Neutrophil (primary cell): ENCODE measurements around the gene GALR1.
"Not testable (repeated sequence)": the region's sequence is repeated elsewhere in the genome, so short reads cannot be mapped to it uniquely, and the experiment has no call there.

Experiments used
- H3K27ac ChIP-seq: fragments of 200-600 bp; sonication (generic); 2 replicates; pipeline ENCODE4 v1.5.1; 2016; ENCODE audit warnings: mild to moderate bottlenecking, moderate library complexity
- H3K27me3 ChIP-seq: fragments of 200-600 bp; sonication (generic); 2 replicates; pipeline ENCODE4 v1.6.0; 2016; ENCODE audit warnings: mild to moderate bottlenecking
- H3K36me3 ChIP-seq: fragments of 200-600 bp; sonication (generic); 2 replicates; pipeline ENCODE4 v1.5.1; 2017
- H3K4me1 ChIP-seq, 2 experiments: fragments of 200-600 bp in 1 of 2; sonication (generic) in 1 of 2; 1 replicate in 1 of 2; 2 replicates in 1 of 2; pipeline versions ENCODE4 v1.5.1 to v1.6.1; 2013 to 2016; ENCODE audit warnings: low read depth in 1 of 2, low read length in 1 of 2, mild to moderate bottlenecking in 1 of 2, moderate library complexity in 1 of 2; ENCODE audit not compliant: control insufficient read depth in 1 of 2, insufficient read depth in 1 of 2
- H3K4me3 ChIP-seq, 2 experiments: fragments of 200-600 bp in 1 of 2; sonication (generic) in 1 of 2; 1 replicate in 1 of 2; 2 replicates in 1 of 2; pipeline ENCODE4 v1.5.1; 2013 to 2016; ENCODE audit warnings: low read depth in 1 of 2, low read length in 1 of 2, mild to moderate bottlenecking in 1 of 2, moderate library complexity in 1 of 2
- H3K9me3 ChIP-seq: fragments of 200-600 bp; sonication (generic); 2 replicates; pipeline ENCODE4 v1.5.1; 2016
- CTCF ChIP-seq: fragments of 200-600 bp; sonication (generic); IDR thresholded peaks from 2 replicates; pipeline ENCODE4 v1.5.1; 2016; ENCODE audit warnings: antibody characterized with exemption

GALR1 gene

GRCh38 chr18:77230645-77231044 is 19.0 kb upstream of the GALR1 start:
- Histone ChIP-seq H3K4me3 (no peak overlapping the region), H3K9me3 (no peaks in the 10 kb centered on the region), H3K4me1 (no peaks in the 10 kb centered on the region), H3K27me3 (peaks cover 44% of the 10 kb centered on the region), H3K27ac (no peak overlapping the region), H3K36me3 (no peaks in the 10 kb centered on the region)
- no peak for TF ChIP-seq CTCF

- Histone ChIP-seq H3K4me3 (no peak overlapping the region), H3K9me3 (peaks cover 12% of the 10 kb centered on the region), H3K27ac (no peak overlapping the region), H3K4me1 (no peaks in the 10 kb centered on the region), H3K36me3 (no peaks in the 10 kb centered on the region), H3K27me3 (peaks cover 11% of the 10 kb centered on the region)
- TF ChIP-seq CTCF = no peak
Observed at GRCh38 chr18:77234504-77235365, 14.9 kb upstream of the GALR1 start.

GRCh38 chr18:77239285-77239684 is 10.4 kb upstream of the GALR1 start:
- H3K4me3 ChIP-seq, H3K27ac ChIP-seq, H3K36me3 ChIP-seq, H3K4me1 ChIP-seq: not testable (repeated sequence)
- Histone ChIP-seq H3K9me3 (peaks cover 12% of the 10 kb centered on the region), H3K27me3 (peaks cover 17% of the 10 kb centered on the region)

- Histone ChIP-seq H3K4me3 (no peak overlapping the region), H3K27me3 (peaks cover 100% of the 10 kb centered on the region), H3K27ac (no peak overlapping the region), H3K4me1 (no peaks in the 10 kb centered on the region), H3K9me3 (peaks cover 3% of the 10 kb centered on the region), H3K36me3 (no peaks in the 10 kb centered on the region)
- no peak for TF ChIP-seq CTCF
Observed at GRCh38 chr18:77248873-77249568, 627 bp upstream of the GALR1 start.

GRCh38 chr18:77250501-77250925 is 865 bp downstream of the GALR1 start:
- peaks cover 3% of the 10 kb centered on the region for H3K9me3 ChIP-seq
- H3K36me3 ChIP-seq = no peaks in the 10 kb centered on the region
- H3K27ac ChIP-seq = no peak overlapping the region
- TF ChIP-seq CTCF = no peak
- no peak overlapping the region for H3K4me3 ChIP-seq
- no peaks in the 10 kb centered on the region for H3K4me1 ChIP-seq
- peaks cover 100% of the 10 kb centered on the region for H3K27me3 ChIP-seq
